ENCODE measurements around the gene ESAM. TPM values are rescaled to one million over a fixed set of nuclear protein-coding genes. Genes with fewer than 3 reads are reported as not detected.
A peak's percentile ranks its signal among the peaks of the same experiment; 100 is the strongest.

ESAM gene
- total RNA-seq, 1 donor from 2014 or later, result 164 TPM

DNA sequence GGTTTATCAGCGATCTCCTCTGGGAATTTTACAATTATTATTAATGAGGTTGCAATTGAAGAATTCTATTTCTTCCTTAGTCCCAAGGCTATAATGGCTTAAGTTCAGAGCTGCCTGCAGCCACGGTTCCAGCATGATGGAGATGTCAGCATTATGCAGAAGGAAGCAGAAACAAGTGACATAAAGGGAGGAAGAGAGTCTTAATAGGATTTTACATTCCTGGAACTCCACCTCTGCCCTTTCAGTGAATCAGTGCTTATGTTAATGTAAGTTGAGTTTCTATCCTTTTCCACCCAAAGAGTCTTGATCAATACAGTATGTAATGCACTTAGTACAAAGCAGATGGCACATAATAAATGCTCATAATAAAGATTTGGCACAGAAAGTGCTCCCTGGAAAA is 34.0 kb downstream of the ESAM start:
- no peak overlapping the region for H3K4me3 ChIP-seq
- no peaks in the 10 kb centered on the region for H3K36me3 ChIP-seq
- no peak for DNase-seq
- TF ChIP-seq CTCF (IDR thresholded peaks at IDR 0.05), result no peak
- intact Hi-C loops (cut with DNase I), result no loop called here
- ATAC-seq, result no peak
- peaks cover 13% of the 10 kb centered on the region for H3K4me1 ChIP-seq
- H3K27ac ChIP-seq, result no peak overlapping the region
- H3K9me3 ChIP-seq, result no peaks in the 10 kb centered on the region
- no peaks in the 10 kb centered on the region for H3K27me3 ChIP-seq

DNA sequence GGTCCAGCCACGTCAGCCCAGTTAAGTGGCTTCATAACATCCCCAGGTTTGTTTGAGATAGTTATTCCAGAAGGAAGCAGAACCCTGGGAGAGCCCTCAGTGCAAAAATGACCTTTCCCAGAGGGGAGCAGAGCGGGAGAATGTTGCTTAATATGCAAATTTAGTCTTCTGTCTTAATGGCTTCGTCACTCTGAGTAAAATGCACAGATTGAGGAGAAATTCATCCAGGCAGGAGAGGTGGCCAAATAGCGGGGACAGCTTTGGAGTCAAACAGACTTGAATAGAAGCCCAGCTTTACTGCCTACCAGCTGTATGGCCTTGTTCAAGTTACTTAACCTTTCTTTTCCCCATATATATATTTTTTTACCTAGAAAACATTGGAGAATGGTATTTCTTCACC is 34.6 kb downstream of the ESAM start:
- Histone ChIP-seq H3K4me1 (peaks cover 13% of the 10 kb centered on the region), H3K4me3 (no peak overlapping the region), H3K36me3 (no peaks in the 10 kb centered on the region), H3K27me3 (no peaks in the 10 kb centered on the region), H3K27ac (peak overlapping the region; percentile 30), H3K9me3 (no peaks in the 10 kb centered on the region)
- TF ChIP-seq CTCF (IDR thresholded peaks at IDR 0.05), result no peak
- no peak for DNase-seq
- no peak for ATAC-seq
- intact Hi-C loops (cut with DNase I), result no loop called here

DNA sequence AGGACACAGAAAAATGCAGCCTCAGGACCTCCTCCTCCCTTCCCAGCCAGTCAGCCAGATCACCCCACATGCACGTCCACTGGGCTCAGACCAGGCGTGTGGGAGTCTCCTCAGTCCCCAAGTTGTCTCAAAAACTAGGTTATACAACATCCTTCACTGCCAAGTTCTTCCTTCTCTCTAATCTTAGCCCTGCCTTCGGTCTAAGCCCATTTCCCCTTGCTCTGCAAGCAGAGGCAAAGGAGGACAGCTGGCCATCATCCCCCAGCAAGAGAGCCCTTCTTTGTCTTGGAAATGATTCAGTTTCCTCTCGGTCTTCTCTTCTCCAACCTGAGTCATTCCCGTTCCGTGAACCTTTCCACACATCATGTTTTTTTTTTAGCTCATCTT is 36.4 kb downstream of the ESAM start:
- TF ChIP-seq CTCF (IDR thresholded peaks at IDR 0.05), result no peak
- Histone ChIP-seq H3K4me1 (peaks cover 13% of the 10 kb centered on the region), H3K9me3 (no peaks in the 10 kb centered on the region), H3K36me3 (no peaks in the 10 kb centered on the region), H3K27me3 (peaks cover 4% of the 10 kb centered on the region), H3K4me3 (peak overlapping the region; percentile 19), H3K27ac (peak overlapping the region; percentile 71)
- ATAC-seq, result peak; percentile 33
- DNase-seq, result no peak
- intact Hi-C loops (cut with DNase I), result no loop called here

DNA sequence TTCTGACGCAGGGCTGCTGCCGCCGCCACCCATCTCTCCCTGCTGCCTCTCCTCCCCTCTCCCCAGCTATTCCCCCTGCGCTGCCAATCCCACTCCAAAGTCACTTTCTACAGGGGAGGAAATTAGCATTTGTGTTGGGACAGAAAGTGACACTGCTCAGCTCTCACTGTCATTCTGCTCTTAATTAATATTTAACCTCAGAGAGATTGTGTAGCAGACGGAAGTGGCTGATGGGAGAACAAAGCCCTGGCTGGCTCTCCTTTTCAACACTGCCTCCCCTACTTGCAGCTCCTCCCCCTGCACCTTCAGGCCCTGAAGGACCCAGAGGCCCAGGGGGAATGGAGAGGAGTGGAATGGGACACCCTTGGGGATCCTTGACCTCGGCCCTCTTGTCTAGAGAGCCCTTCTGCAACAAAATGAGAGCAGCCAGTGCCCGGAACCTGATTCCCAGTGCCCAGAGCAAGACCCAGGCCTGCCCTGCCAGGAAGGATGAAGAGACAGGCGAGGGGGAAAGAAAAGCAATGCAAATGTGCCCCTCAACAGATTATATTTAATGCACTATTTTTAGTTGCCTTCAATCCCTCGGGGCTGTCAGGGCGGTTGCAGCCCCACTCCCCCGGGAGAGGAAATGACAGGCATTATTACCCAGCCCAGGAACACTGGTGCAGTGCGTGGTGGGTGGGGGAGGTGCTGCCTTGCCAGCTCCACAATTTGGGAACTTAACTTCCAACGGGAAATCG is 36.9 kb downstream of the ESAM start:
- ATAC-seq, result peak; percentile 95
- intact Hi-C loops (cut with DNase I), result no loop called here
- Histone ChIP-seq H3K9me3 (no peaks in the 10 kb centered on the region), H3K4me3 (peak overlapping the region; percentile 19), H3K4me1 (peaks cover 13% of the 10 kb centered on the region), H3K27ac (peak overlapping the region; percentile 71), H3K36me3 (no peaks in the 10 kb centered on the region), H3K27me3 (peaks cover 4% of the 10 kb centered on the region)
- TF ChIP-seq CTCF (IDR thresholded peaks at IDR 0.05), result no peak
- DNase-seq, result peak; percentile 88

- DNase-seq (no peak), ATAC-seq (no peak)
- peaks cover 32% of the 10 kb centered on the region for H3K4me1 ChIP-seq
- peaks cover 25% of the 10 kb centered on the region for H3K27me3 ChIP-seq
- no peak for TF ChIP-seq CTCF (IDR thresholded peaks at IDR 0.05)
- H3K27ac ChIP-seq, result no peak overlapping the region
- H3K36me3 ChIP-seq, result no peaks in the 10 kb centered on the region
- no peaks in the 10 kb centered on the region for H3K9me3 ChIP-seq
- H3K4me3 ChIP-seq, result no peak overlapping the region
- intact Hi-C loops (cut with DNase I), result no loop called here
Observed at GRCh38 chr11:124722176-124722575, 39.9 kb downstream of the ESAM start.
